HG02970 (cell line): Measurements from ENCODE around the gene SLC22A4.

ENCODE experiments used
- ATAC-seq: cut with Tn5 transposase; IDR thresholded peaks from one replicate; pipeline ENCODE4 v1.9.1; 2021; ENCODE audit warnings: mild to moderate bottlenecking, moderate library complexity, moderate number of reproducible peaks; ENCODE audit not compliant: unreplicated experiment, low FRiP score

SLC22A4 gene

GRCh38 chr5:132261881-132262845 lies 32.0 kb upstream of the SLC22A4 start:
- ATAC-seq: no peak

- ATAC-seq: no peak
Observed at GRCh38 chr5:132262882-132263547, 31.2 kb upstream of the SLC22A4 start.

DNA sequence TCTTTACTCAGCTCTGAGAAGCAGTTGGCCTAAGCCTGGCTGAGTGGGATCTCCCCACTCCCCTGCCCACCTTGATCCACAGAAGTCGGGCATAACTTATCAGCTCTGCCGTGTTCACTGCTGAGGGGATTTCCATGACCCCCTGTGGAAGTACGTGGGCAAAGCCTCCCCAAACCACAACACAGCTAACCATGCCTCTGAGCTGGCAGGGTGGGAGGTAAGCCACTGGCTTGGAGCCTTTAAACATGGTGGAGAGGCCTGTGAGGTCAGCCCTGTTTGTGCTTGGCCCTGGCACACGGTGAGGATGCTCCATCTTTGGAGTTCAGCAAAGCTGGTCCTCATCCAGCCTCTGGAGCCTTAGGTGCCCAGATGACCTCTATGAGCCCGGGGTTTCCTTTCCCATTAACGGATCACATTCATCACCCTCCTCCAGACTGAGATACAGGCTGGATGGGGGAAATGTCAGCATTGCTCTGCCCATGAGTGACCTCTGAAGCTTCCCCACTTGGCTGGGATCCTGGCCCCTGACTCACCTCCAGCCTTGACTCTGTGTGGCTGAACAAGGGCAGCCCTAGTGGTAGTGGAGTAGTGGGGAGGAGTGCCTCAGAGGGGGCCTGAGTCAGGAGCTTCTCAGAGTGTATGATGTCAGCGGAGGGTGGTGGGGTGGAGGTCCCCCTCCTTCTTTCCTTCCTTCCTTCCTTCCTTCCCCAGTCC lies 30.5 kb upstream of the SLC22A4 start:
- ATAC-seq: no peak

DNA sequence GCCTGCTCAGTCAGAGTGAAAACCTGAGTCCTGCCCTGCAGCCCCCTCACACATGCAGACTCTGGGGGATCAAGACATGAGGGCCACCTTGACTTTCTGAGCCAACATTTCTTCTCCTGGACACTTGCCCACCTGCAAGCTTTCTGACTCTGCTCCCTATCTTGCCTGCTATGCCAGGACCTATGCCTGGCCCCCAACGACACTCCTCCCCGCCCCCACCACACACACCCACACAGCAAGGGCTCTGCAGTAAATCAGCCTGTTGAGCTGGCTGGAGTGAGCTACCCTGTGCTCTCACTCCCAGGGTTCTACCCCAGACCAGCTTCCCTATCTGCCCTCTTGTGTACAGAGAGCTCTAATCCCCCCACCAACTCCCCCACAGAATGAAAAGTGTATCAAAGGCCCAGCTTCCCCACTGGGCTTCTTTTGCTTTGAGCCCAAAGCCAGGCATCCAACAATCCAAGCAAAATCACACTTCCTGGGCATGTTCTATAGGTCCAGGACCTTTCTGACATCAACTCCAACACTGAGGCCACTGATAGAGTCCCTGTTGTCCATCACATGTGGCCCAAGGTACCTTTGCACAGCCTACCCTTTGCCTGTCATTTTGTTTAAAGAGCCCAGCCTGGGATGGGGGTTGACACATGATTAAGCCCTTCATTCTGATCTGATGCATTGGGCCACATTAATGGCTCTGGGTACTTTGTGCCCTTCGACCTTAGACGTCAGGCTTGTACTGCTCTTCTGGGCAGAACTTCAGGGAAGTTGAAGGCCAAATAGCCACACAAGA lies 29.5 kb upstream of the SLC22A4 start:
- no peak for ATAC-seq

GRCh38 chr5:132265336-132266030 lies 28.7 kb upstream of the SLC22A4 start:
- ATAC-seq: no peak

- ATAC-seq: no peak
Observed at GRCh38 chr5:132266031-132266835, 28.0 kb upstream of the SLC22A4 start.

GRCh38 chr5:132266836-132267160 lies 27.4 kb upstream of the SLC22A4 start:
- no peak for ATAC-seq

GRCh38 chr5:132267166-132267739 lies 26.9 kb upstream of the SLC22A4 start:
- ATAC-seq: no peak

DNA sequence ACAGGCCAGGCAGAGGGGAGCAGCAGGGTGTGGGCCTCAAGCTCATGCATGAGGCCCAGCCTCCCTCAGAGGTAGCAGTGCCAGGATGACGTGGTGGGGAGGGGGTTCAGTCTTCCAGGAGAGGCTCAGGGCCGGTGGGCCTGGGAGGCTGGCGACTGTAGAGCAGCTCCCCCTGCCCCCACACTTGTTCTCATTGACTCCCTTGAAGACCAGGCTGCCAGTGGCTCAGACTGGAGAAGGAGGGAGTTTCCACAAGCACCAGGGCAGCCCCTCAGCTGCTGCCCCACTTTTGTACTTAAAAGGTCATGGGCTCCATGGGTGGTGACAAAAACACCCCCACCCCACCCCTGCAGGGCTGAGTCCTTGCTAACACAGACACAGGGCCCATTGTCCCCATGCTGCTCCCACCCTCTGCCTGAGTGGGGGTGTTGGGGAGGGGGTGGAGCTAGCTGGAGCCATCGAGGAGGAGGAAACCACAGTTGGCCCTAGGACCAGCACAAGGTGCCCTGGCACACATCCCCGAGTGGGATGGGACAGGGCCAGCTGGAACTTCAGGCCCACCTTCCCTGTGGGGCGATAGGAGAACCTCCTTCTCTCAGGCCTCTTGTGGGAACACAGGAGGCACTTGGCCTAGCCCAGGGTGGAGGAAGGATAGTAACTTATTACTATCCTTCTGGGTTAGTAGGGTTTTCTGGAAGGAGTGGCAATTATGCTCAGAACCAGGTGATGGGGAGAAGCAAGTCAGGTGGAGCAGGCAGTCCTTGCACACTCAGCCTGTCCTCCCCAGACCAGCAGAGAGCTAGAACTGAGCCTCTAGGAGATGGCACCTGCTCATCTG lies 26.0 kb upstream of the SLC22A4 start:
- ATAC-seq: no peak

GRCh38 chr5:132268769-132269551 lies 25.2 kb upstream of the SLC22A4 start:
- ATAC-seq: no peak

DNA sequence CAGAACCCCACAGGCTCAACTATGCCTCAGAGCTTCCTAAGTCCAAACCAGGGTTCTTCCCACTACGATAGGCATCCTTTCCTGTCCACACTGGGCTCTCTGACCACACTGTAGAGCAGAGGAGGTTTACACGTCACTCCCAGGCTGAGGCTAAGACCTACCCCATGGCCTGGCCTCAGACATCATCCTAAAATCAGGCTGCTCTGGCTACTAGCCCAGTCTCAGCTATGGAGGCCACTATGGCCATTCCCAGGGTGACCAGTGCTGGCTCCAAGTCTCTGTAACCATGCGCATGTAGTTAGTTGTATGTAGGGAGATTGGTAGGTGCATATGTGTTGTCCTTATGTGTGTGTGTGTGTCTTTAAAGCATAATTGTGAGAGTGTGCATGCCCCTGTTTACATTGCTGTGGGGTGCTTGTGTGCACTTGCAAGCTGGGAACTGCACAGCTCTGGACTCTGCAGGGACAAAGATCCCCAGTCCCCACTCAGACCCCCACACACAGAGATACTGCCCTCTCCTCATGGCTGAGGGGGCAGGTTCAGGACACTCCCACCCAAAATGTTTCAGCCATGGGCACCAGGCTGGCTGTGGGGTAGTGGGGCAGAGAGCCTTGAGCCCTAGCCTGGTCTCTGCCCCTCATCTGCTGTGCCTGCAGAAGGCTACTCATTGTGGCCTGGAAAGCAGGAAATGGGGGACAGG lies 24.4 kb upstream of the SLC22A4 start:
- no peak for ATAC-seq

DNA sequence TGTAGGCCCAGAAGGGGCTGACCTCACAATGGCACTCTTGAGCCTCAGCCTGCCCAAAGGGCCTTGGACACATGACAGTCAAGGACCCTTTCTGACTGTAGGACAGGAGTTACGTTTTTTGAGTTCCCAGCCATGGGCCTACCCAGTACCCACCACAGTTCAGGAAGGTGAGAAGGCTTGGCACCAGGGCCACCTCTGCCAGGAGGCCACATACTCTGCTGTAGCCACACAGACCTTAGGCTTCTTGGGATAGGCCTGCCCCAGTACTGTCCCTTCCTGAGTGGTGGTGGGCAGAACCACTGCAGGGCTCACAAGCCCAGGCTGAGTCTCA lies 23.9 kb upstream of the SLC22A4 start:
- ATAC-seq: no peak

DNA sequence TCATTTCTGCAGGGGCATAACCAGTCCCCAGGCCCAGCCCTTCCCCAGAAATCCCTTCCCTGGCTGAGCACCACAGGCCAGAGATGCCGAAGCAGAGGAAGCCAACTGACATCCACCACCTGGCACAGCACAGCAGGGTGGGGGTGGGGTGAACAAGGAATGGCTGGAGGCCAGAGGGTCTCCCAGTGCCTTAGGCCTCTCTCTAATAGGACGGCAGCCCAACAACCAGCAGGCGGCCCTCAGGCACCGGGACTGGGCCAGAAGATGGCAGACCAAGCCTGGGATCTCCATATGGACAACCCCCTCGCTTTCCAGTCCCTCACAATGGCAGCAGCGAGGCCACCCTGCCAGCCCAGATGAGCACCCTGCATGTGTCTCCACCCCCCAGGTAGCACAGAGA lies 23.5 kb upstream of the SLC22A4 start:
- no peak for ATAC-seq

- no peak for ATAC-seq
Observed at GRCh38 chr5:132271251-132272246, 22.6 kb upstream of the SLC22A4 start.
